IPS-20b (cell line): ENCODE measurements around the gene CNGB1.
"Not testable (repeated sequence)": the region's sequence is repeated elsewhere in the genome, so short reads cannot be mapped to it uniquely, and the experiment has no call there.

Source experiments
- H3K27ac ChIP-seq: one replicate; pipeline ENCODE4 v1.5.1; 2013; ENCODE audit warnings: low read length
- H3K27me3 ChIP-seq: 2 replicates; pipeline ENCODE4 v1.6.1; 2013; ENCODE audit warnings: mild to moderate bottlenecking, low read length, inconsistent platforms; ENCODE audit not compliant: insufficient read depth
- H3K36me3 ChIP-seq: 2 replicates; pipeline ENCODE4 v1.6.1; 2013; ENCODE audit warnings: low read depth, mild to moderate bottlenecking, inconsistent platforms, low read length, moderate library complexity; ENCODE audit not compliant: insufficient read depth
- H3K4me1 ChIP-seq: 2 replicates; pipeline ENCODE4 v1.6.1; 2013; ENCODE audit warnings: mild to moderate bottlenecking, control low read depth, inconsistent platforms, low read length, moderate library complexity; ENCODE audit not compliant: insufficient read depth
- H3K4me3 ChIP-seq: 2 replicates; pipeline ENCODE4 v1.5.1; 2013; ENCODE audit warnings: mild to moderate bottlenecking, low read length, inconsistent platforms
- H3K9ac ChIP-seq: 2 replicates; pipeline ENCODE4 v1.6.1; 2013; ENCODE audit warnings: low read depth, mild to moderate bottlenecking, inconsistent platforms, low read length, moderate library complexity
- H3K9me3 ChIP-seq: 2 replicates; pipeline ENCODE4 v1.6.1; 2013; ENCODE audit warnings: mild to moderate bottlenecking, low read depth, low read length, inconsistent platforms; ENCODE audit not compliant: insufficient read depth

CNGB1 gene

DNA sequence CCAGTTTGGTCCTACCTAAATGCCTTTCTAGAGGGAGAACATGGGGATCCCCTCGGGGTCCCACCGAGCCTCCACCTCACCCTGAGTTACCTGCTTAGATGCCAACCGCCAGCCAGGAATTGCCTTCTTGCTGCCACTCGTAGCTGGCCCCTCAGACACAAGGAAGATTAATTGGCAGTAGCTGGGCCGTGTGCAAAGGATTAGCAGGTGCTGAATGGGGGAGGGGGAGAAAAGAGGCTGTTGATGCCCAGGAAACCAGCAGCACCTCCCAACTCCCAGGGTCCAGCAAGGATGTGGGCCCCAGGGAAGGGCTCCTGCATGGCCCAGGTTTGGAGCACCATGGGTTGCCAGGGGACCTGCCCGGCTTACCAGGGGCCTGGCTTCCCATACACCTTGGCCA lies at the start of gene CNGB1:
CNGB1 (minus strand) TSS at position 159 of the 400 bp plus-strand sequence. CDS start 3,842 bp downstream, outside the sequence.
- no peaks in the 10 kb centered on the region for H3K9me3 ChIP-seq

DNA sequence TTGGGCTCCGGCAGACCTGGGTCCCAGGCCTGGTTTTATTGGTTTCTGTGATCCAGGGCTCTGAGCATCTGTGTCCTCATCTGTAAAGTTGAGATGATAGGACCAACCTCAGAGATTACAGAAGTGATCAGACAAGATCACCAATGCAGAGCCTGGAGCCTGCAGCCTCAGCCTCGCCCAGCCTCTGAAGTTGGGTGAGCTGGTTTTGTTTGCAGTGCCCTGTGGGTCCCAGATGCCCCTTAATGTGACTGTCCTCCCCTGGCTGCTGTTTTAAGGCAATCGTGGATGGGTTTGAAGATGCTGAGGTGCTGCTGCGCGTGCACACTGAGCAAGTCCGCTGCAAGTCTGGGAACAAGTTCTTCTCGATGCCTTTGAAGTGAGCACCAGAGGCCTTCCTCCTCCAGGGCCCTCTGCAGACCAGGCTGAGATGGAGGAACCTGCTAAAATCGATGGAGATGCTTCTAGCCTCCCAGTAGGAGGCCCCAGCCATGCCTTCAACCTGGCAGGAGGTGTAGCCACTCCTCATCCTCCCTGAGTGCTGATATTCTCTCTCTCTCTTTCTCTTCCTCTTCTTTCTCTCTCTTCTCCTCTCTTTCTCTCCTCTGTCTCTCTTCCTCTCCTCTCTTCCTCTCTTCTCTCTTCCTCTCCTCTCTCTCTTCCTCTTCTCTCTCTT lies 49.1 kb upstream of the CNGB1 start:
- H3K9me3 ChIP-seq: no peaks in the 10 kb centered on the region
- no peak overlapping the region for H3K9ac ChIP-seq
- peaks cover 20% of the 10 kb centered on the region; the same call in 1 of the 2 replicates for H3K27me3 ChIP-seq
- peaks cover 18% of the 10 kb centered on the region; the same call in 1 of the 2 replicates for H3K4me1 ChIP-seq
- peaks cover 4% of the 10 kb centered on the region; the same call in 1 of the 2 replicates for H3K36me3 ChIP-seq
- H3K27ac ChIP-seq: no peak overlapping the region
- H3K4me3 ChIP-seq: no peak overlapping the region

More for the DNA sequence above, at the start of gene CNGB1:
- Histone ChIP-seq H3K9ac (no peak within 1 kb of the TSS), H3K27me3 (no peaks in the 10 kb centered on the region), H3K4me3 (no peak within 1 kb of the TSS), H3K4me1 (no peaks in the 10 kb centered on the region), H3K27ac (no peak within 1 kb of the TSS), H3K36me3 (no peaks in the 10 kb centered on the region)

DNA sequence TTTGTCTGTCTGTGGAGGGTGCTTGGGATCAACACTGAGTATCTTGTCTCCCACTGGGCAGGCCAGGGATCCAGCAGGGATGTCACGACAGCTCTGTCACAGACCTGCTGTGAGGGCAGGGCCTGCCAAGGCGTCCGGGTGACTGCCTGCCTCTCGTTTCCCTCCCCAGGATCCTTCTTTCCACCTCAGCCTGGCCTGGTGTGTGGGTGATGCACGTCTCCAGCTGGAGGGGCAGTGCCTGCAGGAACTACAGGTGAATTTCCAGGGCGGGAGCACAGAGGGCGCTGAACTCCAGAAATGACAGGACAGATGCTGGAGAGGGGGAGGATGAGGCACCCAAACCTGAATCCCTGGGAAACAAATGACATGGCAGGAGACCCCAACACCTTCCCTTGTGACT lies 47.9 kb upstream of the CNGB1 start:
- H3K4me3 ChIP-seq: no peak overlapping the region
- H3K36me3 ChIP-seq: peaks cover 5% of the 10 kb centered on the region; the same call in 1 of the 2 replicates
- no peaks in the 10 kb centered on the region for H3K9me3 ChIP-seq
- H3K4me1 ChIP-seq: peaks cover 15% of the 10 kb centered on the region; the same call in 1 of the 2 replicates
- H3K27ac ChIP-seq: no peak overlapping the region
- H3K9ac ChIP-seq: no peak overlapping the region
- H3K27me3 ChIP-seq: peaks cover 8% of the 10 kb centered on the region; the same call in 1 of the 2 replicates

DNA sequence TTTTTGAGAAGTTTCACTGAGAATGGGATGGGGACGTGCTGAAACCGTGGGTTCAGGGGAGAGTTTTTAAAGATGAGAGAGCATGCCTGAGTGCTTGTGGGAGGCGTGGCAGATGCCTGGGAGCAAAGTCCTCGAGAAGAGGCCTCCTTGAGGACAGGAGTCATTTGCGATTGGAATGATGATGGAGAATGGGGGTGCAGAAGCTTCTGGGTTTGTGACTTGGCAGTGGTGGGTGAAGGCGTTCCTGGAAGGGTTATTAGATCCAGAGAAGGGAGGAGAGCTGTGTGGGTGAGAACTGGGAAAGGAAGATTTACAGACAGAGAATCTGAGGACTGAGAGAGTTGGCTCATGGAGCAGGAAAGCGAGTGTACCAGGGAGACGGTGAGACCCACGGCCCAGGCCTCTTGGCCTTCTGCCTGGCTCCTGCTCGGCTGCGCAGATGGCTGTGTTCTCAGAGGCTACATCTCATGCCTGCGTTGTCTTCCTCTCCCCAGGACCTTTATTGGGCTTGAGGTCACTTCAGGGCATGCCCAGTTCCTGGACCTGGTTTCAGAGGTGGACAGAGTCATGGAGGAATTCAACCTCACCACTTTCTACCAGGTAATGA lies 46.0 kb upstream of the CNGB1 start:
- Histone ChIP-seq H3K27me3 (no peaks in the 10 kb centered on the region), H3K9me3 (no peaks in the 10 kb centered on the region), H3K36me3 (peaks cover 14% of the 10 kb centered on the region; the same call in 1 of the 2 replicates), H3K4me3 (no peak overlapping the region), H3K9ac (no peak overlapping the region), H3K4me1 (no peaks in the 10 kb centered on the region), H3K27ac (no peak overlapping the region)

DNA sequence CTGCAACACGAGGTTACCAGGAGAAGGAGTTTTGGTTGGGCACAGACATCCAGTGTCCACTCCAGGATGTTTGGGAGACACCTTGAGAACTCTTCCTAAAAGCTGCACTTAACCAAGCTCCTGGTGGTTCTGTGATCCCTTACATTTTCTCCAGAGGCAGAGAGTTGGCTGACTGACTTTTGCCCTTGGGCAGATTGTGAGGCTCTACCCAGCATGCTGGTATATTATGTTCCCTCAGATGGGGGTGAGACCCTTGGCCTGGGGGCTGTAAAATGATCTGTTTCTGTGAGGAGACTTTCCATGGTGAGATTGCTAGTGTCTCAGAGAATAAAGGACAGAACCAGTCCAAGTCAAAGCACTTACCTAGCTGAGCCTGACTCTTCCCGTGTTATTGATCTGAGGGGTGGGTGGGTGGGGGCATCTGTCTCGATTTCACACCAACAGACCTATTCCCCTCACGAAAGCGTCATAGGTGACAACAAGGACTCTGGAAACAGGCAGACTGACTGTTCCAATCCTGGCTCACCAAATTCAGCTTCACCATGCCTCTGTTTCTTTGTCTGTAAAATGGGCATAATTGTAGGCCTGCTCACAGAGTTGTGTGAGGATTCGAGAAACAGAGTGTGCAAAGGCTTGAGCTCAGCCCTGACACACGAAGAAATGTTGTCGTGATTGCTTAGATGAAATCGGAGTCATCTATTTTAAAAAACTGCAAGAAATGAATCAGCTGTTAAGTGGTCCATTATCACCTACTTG lies 42.5 kb upstream of the CNGB1 start:
- H3K4me1 ChIP-seq: peaks cover 11% of the 10 kb centered on the region
- H3K36me3 ChIP-seq: peaks cover 31% of the 10 kb centered on the region

DNA sequence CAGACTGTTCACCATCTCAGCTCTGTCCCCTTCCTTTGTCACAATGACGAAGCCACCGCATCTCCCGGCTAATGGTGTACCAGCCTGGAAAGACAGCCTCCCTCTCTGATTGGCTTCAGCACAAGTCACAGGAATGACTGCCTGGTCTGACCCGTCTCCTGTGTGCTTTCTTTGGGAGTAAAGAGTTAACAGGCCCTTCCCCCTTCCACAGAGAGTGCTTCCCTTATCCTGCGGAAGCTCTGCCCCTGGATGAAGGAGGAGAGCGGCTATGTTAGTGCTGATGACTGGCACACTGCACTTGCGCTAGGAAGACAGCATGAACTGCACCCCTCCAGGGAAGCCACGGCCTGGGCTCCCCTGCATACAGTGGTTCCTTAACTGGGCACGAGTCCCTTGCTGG lies 41.6 kb upstream of the CNGB1 start:
- Histone ChIP-seq H3K9ac (no peak overlapping the region), H3K36me3 (peaks cover 31% of the 10 kb centered on the region), H3K27me3 (no peaks in the 10 kb centered on the region), H3K4me3 (no peak overlapping the region), H3K9me3 (no peaks in the 10 kb centered on the region), H3K27ac (no peak overlapping the region), H3K4me1 (peaks cover 11% of the 10 kb centered on the region)

More for the DNA sequence above, 42.5 kb upstream of the CNGB1 start:
- no peak overlapping the region for H3K27ac ChIP-seq
- H3K9me3 ChIP-seq: no peaks in the 10 kb centered on the region
- H3K4me3 ChIP-seq: no peak overlapping the region
- H3K27me3 ChIP-seq: no peaks in the 10 kb centered on the region
- 0 out of 2 replicates have a peak overlapping the region, but pooled peaks have one; percentile 15 for H3K9ac ChIP-seq

DNA sequence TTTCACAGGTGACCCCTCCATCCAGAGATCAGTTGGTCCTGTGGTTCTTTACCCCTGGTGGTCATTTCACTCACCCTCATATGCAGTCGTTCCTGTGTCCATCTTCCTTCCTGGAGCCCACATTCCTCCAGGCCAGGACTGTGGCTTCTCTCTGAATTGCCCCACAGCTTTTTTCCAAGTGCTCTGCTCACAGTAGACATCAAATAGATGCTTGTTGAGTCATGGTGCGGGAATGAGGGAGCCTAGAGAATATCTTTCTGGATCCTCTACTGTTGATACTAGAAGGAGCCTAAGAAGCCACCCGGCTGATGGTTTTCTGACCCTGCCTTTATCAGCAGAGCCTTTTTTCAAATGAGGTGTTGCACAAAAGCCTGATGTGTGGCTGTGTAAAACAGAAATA lies 40.7 kb upstream of the CNGB1 start:
- no peaks in the 10 kb centered on the region for H3K9me3 ChIP-seq
- no peak overlapping the region for H3K9ac ChIP-seq
- peaks cover 36% of the 10 kb centered on the region for H3K36me3 ChIP-seq
- H3K27ac ChIP-seq: no peak overlapping the region
- no peaks in the 10 kb centered on the region for H3K27me3 ChIP-seq
- peaks cover 11% of the 10 kb centered on the region for H3K4me1 ChIP-seq
- H3K4me3 ChIP-seq: no peak overlapping the region

DNA sequence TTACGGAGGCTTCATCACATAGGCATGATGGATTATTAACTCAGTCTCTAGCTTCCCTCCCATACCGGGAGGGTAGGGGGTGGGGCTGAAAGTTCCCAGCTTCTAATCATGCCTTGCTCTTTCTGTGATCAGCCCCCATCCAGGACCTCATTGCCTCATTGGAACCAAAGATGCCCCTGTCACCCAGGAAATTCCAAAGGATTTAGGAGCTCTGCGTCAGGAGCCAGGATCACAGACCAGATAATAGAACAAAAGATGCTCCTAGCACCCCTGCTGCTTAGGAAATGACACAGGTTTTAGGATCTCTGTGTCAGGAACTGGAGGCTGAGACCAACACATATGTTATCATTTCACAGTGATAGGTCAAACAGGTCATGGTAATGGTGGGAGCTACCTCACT lies 40.0 kb upstream of the CNGB1 start:
- Histone ChIP-seq H3K9ac (no peak overlapping the region; the same call in 1 of the 2 replicates), H3K36me3 (peaks cover 42% of the 10 kb centered on the region), H3K27ac (no peak overlapping the region), H3K4me3 (no peak overlapping the region), H3K4me1 (peaks cover 11% of the 10 kb centered on the region), H3K9me3 (no peaks in the 10 kb centered on the region), H3K27me3 (no peaks in the 10 kb centered on the region)

DNA sequence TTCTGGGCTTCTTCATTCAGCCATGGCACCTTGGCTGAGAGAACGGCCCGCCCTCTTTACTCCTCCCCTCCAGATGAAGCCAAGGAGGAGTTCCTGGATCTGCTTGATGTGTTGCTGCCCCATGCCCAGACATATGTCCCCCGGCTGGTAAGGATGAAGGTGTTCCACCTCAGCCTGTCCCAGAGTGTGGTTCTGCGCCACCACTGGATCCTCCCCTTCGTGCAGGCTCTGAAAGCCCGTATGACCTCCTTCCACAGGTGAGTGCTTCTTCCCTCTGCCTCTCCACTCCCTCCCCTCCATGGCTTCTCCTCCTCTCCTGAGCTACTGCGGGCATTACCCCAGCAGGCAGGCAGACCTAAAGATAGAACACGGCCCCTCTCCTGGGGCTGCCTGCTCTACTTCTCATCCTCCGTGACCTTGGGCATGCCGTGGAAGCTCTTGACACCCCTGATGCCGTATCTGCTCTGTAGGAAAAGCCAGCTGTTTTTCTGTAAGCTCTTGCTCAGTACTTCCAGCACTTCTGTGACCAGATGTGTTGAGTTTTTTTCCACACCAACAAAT lies 39.0 kb upstream of the CNGB1 start:
- Histone ChIP-seq H3K36me3 (peaks cover 46% of the 10 kb centered on the region), H3K27ac (no peak overlapping the region), H3K9ac (no peak overlapping the region), H3K27me3 (no peaks in the 10 kb centered on the region), H3K4me3 (no peak overlapping the region), H3K9me3 (no peaks in the 10 kb centered on the region), H3K4me1 (peaks cover 11% of the 10 kb centered on the region)

DNA sequence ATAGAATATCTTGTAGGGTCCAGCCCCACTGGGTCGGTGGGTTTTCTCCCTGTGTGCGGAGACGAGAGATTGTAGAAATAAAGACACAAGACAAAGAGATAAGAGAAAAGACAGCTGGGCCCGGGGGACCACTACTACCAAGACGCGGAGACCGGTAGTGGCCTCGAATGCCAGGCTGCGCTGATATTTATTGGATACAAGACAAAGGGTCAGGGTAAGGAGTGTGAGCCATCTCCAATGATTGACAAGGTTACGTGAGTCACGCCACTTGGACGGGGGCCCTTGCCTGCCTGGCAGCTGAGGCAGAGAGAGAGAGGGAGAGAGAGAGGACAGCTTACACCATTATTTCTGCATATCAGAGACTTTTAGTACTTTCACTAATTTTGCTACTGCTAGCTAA lies 33.8 kb upstream of the CNGB1 start:
- not testable (repeated sequence) for H3K9me3 ChIP-seq, H3K4me3 ChIP-seq, H3K9ac ChIP-seq, H3K4me1 ChIP-seq, H3K27ac ChIP-seq, H3K27me3 ChIP-seq
- peaks cover 35% of the 10 kb centered on the region for H3K36me3 ChIP-seq

DNA sequence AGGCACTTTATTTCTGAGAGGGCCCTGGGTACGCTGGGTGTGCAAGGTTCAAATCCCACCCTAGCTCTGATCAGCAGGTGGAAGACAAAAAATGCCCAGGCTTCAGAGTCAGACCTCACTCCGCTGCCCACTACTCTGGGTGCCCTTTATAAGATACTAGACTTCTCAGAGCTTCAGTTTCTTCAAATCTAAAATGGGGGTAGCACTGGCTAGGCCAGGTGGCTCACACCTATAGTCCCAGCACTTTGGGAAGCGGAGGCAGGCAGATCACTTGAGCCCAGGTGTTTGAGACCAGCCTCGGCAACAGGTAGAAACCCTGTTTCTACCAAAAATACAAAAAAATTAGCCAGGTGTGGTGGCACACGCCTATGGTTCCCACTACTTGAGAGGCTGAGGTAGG lies 32.0 kb upstream of the CNGB1 start:
- H3K9me3 ChIP-seq: no peaks in the 10 kb centered on the region
- no peak overlapping the region for H3K27ac ChIP-seq
- no peak overlapping the region for H3K4me3 ChIP-seq
- H3K4me1 ChIP-seq: no peaks in the 10 kb centered on the region
- no peak overlapping the region for H3K9ac ChIP-seq
- H3K36me3 ChIP-seq: peaks cover 37% of the 10 kb centered on the region
- peaks cover 6% of the 10 kb centered on the region; the same call in 1 of the 2 replicates for H3K27me3 ChIP-seq
